ENCODE measurements around the gene RUNX1. TPM values are rescaled to one million over a fixed set of nuclear protein-coding genes. Genes with fewer than 3 reads are reported as not detected.

RUNX1 gene
- total RNA-seq, 1 donor from 2014 or later: 62.1 TPM

GRCh38 chr21:34836103-34836932 lies 212.8 kb downstream of the RUNX1 start:
- TF ChIP-seq POLR2A (IDR thresholded peaks at IDR 0.05) (no peak), CTCF (IDR thresholded peaks at IDR 0.05) (no peak), POLR2AphosphoS5 (IDR thresholded peaks at IDR 0.05; ENCODE audit: insufficient read depth in 1 of 2, low read depth in 1 of 2) (peak in 1 of 2 donors; percentile 73)
- peak overlapping the region; percentile 7 to 20 for H3K4me3 ChIP-seq
- no peaks in the 10 kb centered on the region for H3K9me3 ChIP-seq
- H3K36me3 ChIP-seq: peaks cover 0 to 26% of the 10 kb centered on the region in 2 donors
- H3K4me1 ChIP-seq: peaks cover 37% of the 10 kb centered on the region
- H3K27me3 ChIP-seq: no peaks in the 10 kb centered on the region
- peak in 1 of 2 donors; percentile 97 for DNase-seq (ENCODE audit: extremely low spot score in 2 of 2)
- peak overlapping the region; percentile 80 for H3K27ac ChIP-seq
- intact Hi-C loops (cut with DNase I): no loop called here

- no peak for DNase-seq (ENCODE audit: extremely low spot score in 2 of 2)
- TF ChIP-seq CTCF (IDR thresholded peaks at IDR 0.05): no peak
- no peak for TF ChIP-seq POLR2AphosphoS5 (IDR thresholded peaks at IDR 0.05; ENCODE audit: insufficient read depth in 1 of 2, low read depth in 1 of 2)
- peak in 1 of 2 donors; percentile 4 for TF ChIP-seq POLR2A (IDR thresholded peaks at IDR 0.05)
- Histone ChIP-seq H3K27ac (peak overlapping the region; percentile 80), H3K27me3 (no peaks in the 10 kb centered on the region), H3K36me3 (peaks cover 0 to 26% of the 10 kb centered on the region in 2 donors), H3K4me1 (peaks cover 37% of the 10 kb centered on the region), H3K9me3 (no peaks in the 10 kb centered on the region), H3K4me3 (no peak overlapping the region)
- intact Hi-C loops (cut with DNase I): no loop called here
Measured at GRCh38 chr21:34835526-34835925, 213.6 kb downstream of the RUNX1 start.

- no peaks in the 10 kb centered on the region for H3K9me3 ChIP-seq
- intact Hi-C loops (cut with DNase I): no loop called here
- no peak for DNase-seq (ENCODE audit: extremely low spot score in 2 of 2)
- peak overlapping the region; percentile 80 for H3K27ac ChIP-seq
- peaks cover 37% of the 10 kb centered on the region for H3K4me1 ChIP-seq
- no peak overlapping the region for H3K4me3 ChIP-seq
- TF ChIP-seq POLR2AphosphoS5 (IDR thresholded peaks at IDR 0.05; ENCODE audit: insufficient read depth in 1 of 2, low read depth in 1 of 2) (no peak), CTCF (IDR thresholded peaks at IDR 0.05) (no peak), POLR2A (IDR thresholded peaks at IDR 0.05) (no peak)
- no peaks in the 10 kb centered on the region for H3K27me3 ChIP-seq
- H3K36me3 ChIP-seq: peaks cover 0 to 26% of the 10 kb centered on the region in 2 donors
Measured at GRCh38 chr21:34834852-34835501, 214.1 kb downstream of the RUNX1 start.

GRCh38 chr21:34834290-34834689 lies 214.8 kb downstream of the RUNX1 start:
- Histone ChIP-seq H3K36me3 (peaks cover 0 to 24% of the 10 kb centered on the region in 2 donors), H3K4me1 (peaks cover 37% of the 10 kb centered on the region), H3K27me3 (no peaks in the 10 kb centered on the region), H3K27ac (peak overlapping the region; percentile 80), H3K9me3 (no peaks in the 10 kb centered on the region), H3K4me3 (no peak overlapping the region)
- intact Hi-C loops (cut with DNase I): no loop called here
- no peak for DNase-seq (ENCODE audit: extremely low spot score in 2 of 2)
- TF ChIP-seq POLR2A (IDR thresholded peaks at IDR 0.05) (no peak), POLR2AphosphoS5 (IDR thresholded peaks at IDR 0.05; ENCODE audit: insufficient read depth in 1 of 2, low read depth in 1 of 2) (no peak), CTCF (IDR thresholded peaks at IDR 0.05) (no peak)

Data from vagina (tissue), 2 donors.